GM04503 (cell line): ENCODE measurements around the gene FICD.
A peak's percentile ranks its signal among the peaks of the same experiment; 100 is the strongest.
"Not testable (repeated sequence)": the region's sequence is repeated elsewhere in the genome, so short reads cannot be mapped to it uniquely, and the experiment has no call there.

Experiments used
- DNase-seq: peaks from one replicate; pipeline ENCODE4 v3.0.0-alpha.2; 2012; ENCODE audit warnings: low read depth

The FICD gene

GRCh38 chr12:108514973-108515814 lies at the start of gene FICD:
TSS of gene FICD (plus strand) at chr12:108515277. CDS start at chr12:108516973, 1,696 bp downstream.
- DNase-seq: peak; percentile 86

- no peak for DNase-seq
Measured at GRCh38 chr12:108465417-108465816, 49.7 kb upstream of the FICD start.

- DNase-seq: no peak
Measured at GRCh38 chr12:108468196-108468968, 46.7 kb upstream of the FICD start.

- no peak for DNase-seq
Measured at GRCh38 chr12:108473400-108474055, 41.5 kb upstream of the FICD start.

GRCh38 chr12:108475396-108475795 lies 39.7 kb upstream of the FICD start:
- no peak for DNase-seq

GRCh38 chr12:108477055-108477880 lies 37.8 kb upstream of the FICD start:
- DNase-seq: no peak

GRCh38 chr12:108477881-108478259 lies 37.2 kb upstream of the FICD start:
- DNase-seq: no peak

- no peak for DNase-seq
Measured at GRCh38 chr12:108478611-108479206, 36.4 kb upstream of the FICD start.

- DNase-seq: no peak
Measured at GRCh38 chr12:108479364-108480070, 35.6 kb upstream of the FICD start.

- no peak for DNase-seq
Measured at GRCh38 chr12:108482717-108483212, 32.3 kb upstream of the FICD start.

- DNase-seq: no peak
Measured at GRCh38 chr12:108483213-108484059, 31.6 kb upstream of the FICD start.

GRCh38 chr12:108484431-108484830 lies 30.6 kb upstream of the FICD start:
- no peak for DNase-seq

GRCh38 chr12:108484845-108485244 lies 30.2 kb upstream of the FICD start:
- no peak for DNase-seq

GRCh38 chr12:108485371-108485770 lies 29.7 kb upstream of the FICD start:
- DNase-seq: not testable (repeated sequence)

GRCh38 chr12:108487029-108487428 lies 28.0 kb upstream of the FICD start:
- not testable (repeated sequence) for DNase-seq

GRCh38 chr12:108491256-108491655 lies 23.8 kb upstream of the FICD start:
- no peak for DNase-seq

GRCh38 chr12:108495054-108495453 lies 20.0 kb upstream of the FICD start:
- no peak for DNase-seq

- no peak for DNase-seq
Measured at GRCh38 chr12:108495823-108496579, 19.1 kb upstream of the FICD start.

GRCh38 chr12:108498136-108498535 lies 16.9 kb upstream of the FICD start:
- DNase-seq: no peak
